GM12878 (cell line): ENCODE results near the gene CFDP1. TPM values are rescaled to one million over a fixed set of nuclear protein-coding genes. Genes with fewer than 3 reads are reported as not detected.

ENCODE experiments used
- ATAC-seq: fragments of 200-7000 bp; cut with Tn5 transposase; 3 replicates; pipeline ENCODE4 v1.9.1; 2020; ENCODE audit warnings: mild to moderate bottlenecking, moderate library complexity
- BruUV-seq: library from RNA; stranded (reverse); fragments of 400-500 nt; replicated peaks from 2 replicates; lab custom pipeline; 2021; lab: Mats Ljungman, UMichigan
- CTCF ChIA-PET: fragments of 300-600 bp; sonication (Branson Sonifier 250); formaldehyde crosslinking; extraction: SDS; loops from one replicate; lab custom pipeline; 2021; ENCODE audit warnings: inconsistent platforms; lab: Yijun Ruan, JAX
- POLR2A ChIA-PET: fragments of 350-600 bp; formaldehyde crosslinking; extraction: SDS; loops from one replicate; lab custom pipeline; 2021; ENCODE audit warnings: inconsistent platforms; lab: Charles Lee
- RAD21 ChIA-PET: fragments of 300-600 bp; sonication (Branson Sonifier 250); formaldehyde crosslinking; loops from one replicate; lab custom pipeline; 2023; ENCODE audit warnings: antibody characterized with exemption; ENCODE audit not compliant: unreplicated experiment; lab: Charles Lee
- SMC1A ChIA-PET: fragments of 300-600 bp; sonication (Branson Sonifier 250); formaldehyde crosslinking; loops from one replicate; lab custom pipeline; 2023; ENCODE audit not compliant: unreplicated experiment, uncharacterized antibody; lab: Charles Lee
- DNase-seq: peaks from one replicate; pipeline ENCODE4 v3.0.0-alpha.2; 2011; ENCODE audit warnings: low read depth, low spot score
- FAIRE-seq: peaks from 3 replicates; lab custom pipeline; 2011; peaks lifted over from hg19 to GRCh38; lab: Jason Lieb, UNC
- H2AFZ ChIP-seq: 2 replicates; pipeline ENCODE4 v1.6.0; 2011; ENCODE audit warnings: low read depth, low read length, control low read depth; ENCODE audit not compliant: control insufficient read depth
- H3K27ac ChIP-seq: 2 replicates; pipeline ENCODE4 v1.5.1; 2011; ENCODE audit warnings: control low read depth; ENCODE audit not compliant: control insufficient read depth, insufficient read depth
- H3K27me3 ChIP-seq, 2 experiments: replicated peaks in 1 of 2; 2 replicates each; pipeline versions ENCODE4 v1.6.0 to v1.6.1; 2011; ENCODE audit warnings: low read length in 1 of 2; ENCODE audit not compliant: control insufficient read depth in 2 of 2, insufficient read depth in 2 of 2
- H3K36me3 ChIP-seq, 2 experiments: 2 replicates each; pipeline ENCODE4 v1.5.1; 2011; ENCODE audit warnings: low read length in 1 of 2; ENCODE audit not compliant: control insufficient read depth in 2 of 2, insufficient read depth in 2 of 2
- H3K4me1 ChIP-seq: 2 replicates; pipeline ENCODE4 v1.6.1; 2011; ENCODE audit warnings: mild to moderate bottlenecking, low read length, moderate library complexity, mixed read lengths; ENCODE audit not compliant: control insufficient read depth, insufficient read depth
- H3K4me2 ChIP-seq: 2 replicates; pipeline ENCODE4 v1.6.0; 2011; ENCODE audit warnings: control low read depth; ENCODE audit not compliant: control insufficient read depth, insufficient read depth
- H3K4me3 ChIP-seq: fragments of 200-600 bp; sonication (generic); 2 replicates; pipeline ENCODE4 v1.5.1; 2016
- H3K79me2 ChIP-seq: 2 replicates; pipeline ENCODE4 v1.6.0; 2011; ENCODE audit warnings: low read length; ENCODE audit not compliant: control insufficient read depth, insufficient read depth
- H3K9ac ChIP-seq: 2 replicates; pipeline ENCODE4 v1.8.0; 2011; ENCODE audit warnings: low read length, control low read depth, mixed read lengths; ENCODE audit not compliant: control insufficient read depth, insufficient read depth
- H3K9me3 ChIP-seq: replicated peaks from 3 replicates; pipeline ENCODE4 v1.5.1; 2011; ENCODE audit warnings: mild to moderate bottlenecking, low read length; ENCODE audit not compliant: control insufficient read depth, insufficient read depth
- H4K20me1 ChIP-seq: 2 replicates; pipeline ENCODE4 v1.6.0; 2011; ENCODE audit not compliant: control insufficient read depth, insufficient read depth
- ATF3 ChIP-seq: IDR thresholded peaks from 2 replicates; pipeline ENCODE4 v1.6.1; 2011; ENCODE audit warnings: low read depth, mild to moderate bottlenecking, low read length, moderate library complexity, borderline replicate concordance; ENCODE audit errors: extremely low read depth
- CBX3 ChIP-seq: fragments of 200-600 bp; sonication (generic); IDR thresholded peaks from 2 replicates; pipeline ENCODE4 v1.6.1; 2016; ENCODE audit warnings: low read depth, borderline replicate concordance
- CREM ChIP-seq: IDR thresholded peaks from 2 replicates; pipeline ENCODE4 v1.6.1; 2014; ENCODE audit warnings: antibody characterized with exemption, low read depth
- E2F4 ChIP-seq: IDR thresholded peaks from 2 replicates; pipeline ENCODE4 v1.6.1; 2012; ENCODE audit warnings: low read depth, low read length, improper control_type of control experiment
- HDAC2 ChIP-seq: fragments of 200-600 bp; sonication (generic); IDR thresholded peaks from 2 replicates; pipeline ENCODE4 v1.6.1; 2017
- IRF3 ChIP-seq: fragments of 450-650 bp; IDR thresholded peaks from 2 replicates; pipeline ENCODE4 v1.6.1; 2014; ENCODE audit warnings: mild to moderate bottlenecking
- IRF4 ChIP-seq: IDR thresholded peaks from 2 replicates; pipeline ENCODE4 v1.6.1; 2011; ENCODE audit warnings: low read depth, low read length
- MEF2A ChIP-seq: IDR thresholded peaks from 2 replicates; pipeline ENCODE4 v1.6.1; 2011; ENCODE audit warnings: low read depth, mild to moderate bottlenecking, low read length, moderate library complexity; ENCODE audit not compliant: insufficient read depth
- MTA2 ChIP-seq: fragments of 450-650 bp; IDR thresholded peaks from 2 replicates; pipeline ENCODE4 v1.6.1; 2016; ENCODE audit warnings: low read depth, mild to moderate bottlenecking, moderate library complexity
- MYB ChIP-seq: fragments of 150-350 bp; IDR thresholded peaks from 2 replicates; pipeline ENCODE4 v1.6.1; 2014; ENCODE audit warnings: mild to moderate bottlenecking, low read depth, low read length, borderline replicate concordance
- NR2C1 ChIP-seq: fragments of 450-650 bp; IDR thresholded peaks from 2 replicates; pipeline ENCODE4 v1.6.1; 2017; ENCODE audit warnings: antibody characterized with exemption, mild to moderate bottlenecking, moderate library complexity
- RELA ChIP-seq: fragments of 450-650 bp; IDR thresholded peaks from 2 replicates; pipeline ENCODE4 v1.8.0; 2014; ENCODE audit warnings: borderline replicate concordance; ENCODE audit not compliant: partially characterized antibody
- SMARCA5 ChIP-seq: fragments of 450-650 bp; IDR thresholded peaks from 2 replicates; pipeline ENCODE4 v1.6.1; 2017; ENCODE audit warnings: mild to moderate bottlenecking
- SPI1 ChIP-seq: IDR thresholded peaks from 2 replicates; pipeline ENCODE4 v1.6.1; 2011; ENCODE audit warnings: low read depth, mild to moderate bottlenecking, low read length, moderate library complexity, borderline replicate concordance; ENCODE audit not compliant: insufficient read depth
- TBL1XR1 ChIP-seq: IDR thresholded peaks from 2 replicates; pipeline ENCODE4 v1.6.1; 2012; ENCODE audit warnings: low read depth, low read length, improper control_type of control experiment
- ZBED1 ChIP-seq: IDR thresholded peaks from 2 replicates; pipeline ENCODE4 v1.6.1; 2016; ENCODE audit warnings: borderline replicate concordance
- ZBTB11 ChIP-seq: fragments of 450-650 bp; formaldehyde crosslinking; IDR thresholded peaks from 2 replicates; pipeline ENCODE4 v1.5.0; 2022; ENCODE audit warnings: mild to moderate bottlenecking, missing genetic modification characterization
- ZSCAN29 ChIP-seq: fragments of 450-650 bp; IDR thresholded peaks from 2 replicates; pipeline ENCODE4 v1.6.1; 2017; ENCODE audit warnings: mild to moderate bottlenecking, moderate library complexity
- ZZZ3 ChIP-seq: IDR thresholded peaks from 2 replicates; pipeline ENCODE4 v1.6.1; 2011; ENCODE audit warnings: low read depth; ENCODE audit not compliant: control insufficient read depth, insufficient read length
- WGBS: methylation state at CpG from one replicate; pipeline ENCODE4 v1.1.6; 2016; ENCODE audit warnings: low lambda C conversion rate; ENCODE audit not compliant: insufficient replicate concordance, insufficient coverage; ENCODE audit errors: missing lambda C conversion rate; 5-methylcytosine and 5-hydroxymethylcytosine counted together
- in situ Hi-C: fragments of 300-500 bp; cut with MboI; formaldehyde crosslinking; loops from 9 replicates; pipeline ENCODE4 v1.14.3; 2018; ENCODE audit warnings: mixed read lengths
- intact Hi-C: fragments of 100-400 bp; cut with micrococcal nuclease; formaldehyde crosslinking; loops from one replicate; pipeline ENCODE4 v1.14.2; 2022; ENCODE audit not compliant: unreplicated experiment
- polyA plus RNA-seq, 11 experiments: library from polyadenylated mRNA; depleted of rRNA in 4 of 11; unstranded in 6 of 11; stranded (reverse) in 5 of 11; fragments of >200 nt; fragmentation: Nextera tagmentation in 4 of 11; fragmentation: Illumina TruSeq in 1 of 11; extraction: Ambion mirVana in 4 of 11; extraction: Trizol in 1 of 11; gene quantifications; 1 replicate in 1 of 11; 2 replicates in 10 of 11; pipeline versions ENCODE4 v1.2.1 to v1.2.3, GENCODE V29; 2011 to 2016; ENCODE audit warnings: inconsistent platforms in 2 of 11, missing spikeins in 2 of 11, low read depth in 1 of 11
- total RNA-seq, 4 experiments: library from RNA; depleted of rRNA in 3 of 4; stranded (reverse); fragments of >200 nt in 3 of 4; fragmentation: Illumina TruSeq in 1 of 4; extraction: Trizol in 1 of 4; gene quantifications; 2 replicates each; pipeline versions ENCODE4 v1.2.1 to v1.2.3, GENCODE V29; 2013 to 2021

The CFDP1 gene
- total and polyA plus RNA-seq, 10 of the 15 experiments (the other 5 are each of a cell fraction or from before 2014, with no cell fraction given) = 22.3 to 64.8 (median 36.7) TPM

- RAD21 ChIA-PET = interaction anchor here (1.0 kb wide), 1 partner anchor 66 kb away, joined by 3 read pairs; no protein-coding TSS in a partner anchor
- no peaks in the 10 kb centered on the region for H3K9me3 ChIP-seq
- intact Hi-C loops = no loop called here
- no peak for TF ChIP-seq MTA2
- no peak for TF ChIP-seq ZBTB11
- no peak for TF ChIP-seq IRF4
- TF ChIP-seq CBX3 = no peak
- no peak for TF ChIP-seq ZSCAN29
- no peak for TF ChIP-seq NR2C1
- no peak for TF ChIP-seq SMARCA5
- TF ChIP-seq ZZZ3 = no peak
- TF ChIP-seq MYB = no peak
- no peak for TF ChIP-seq CREM
- TF ChIP-seq TBL1XR1 = no peak
- TF ChIP-seq SPI1 = no peak
- no peak for TF ChIP-seq IRF3
- TF ChIP-seq MEF2A = no peak
- TF ChIP-seq ATF3 = no peak
- no peak for TF ChIP-seq E2F4
- TF ChIP-seq HDAC2 = no peak
- TF ChIP-seq ZBED1 = no peak
- TF ChIP-seq RELA = no peak
Observed at GRCh38 chr16:75312875-75313274, 120.4 kb downstream of the CFDP1 start.

More at GRCh38 chr16:75312875-75313274, 120.4 kb downstream of the CFDP1 start:
- FAIRE-seq (no peak), ATAC-seq (no peak), DNase-seq (no peak)
- SMC1A ChIA-PET = interaction anchor here (1.4 to 2.1 kb wide), 5 partner anchors 8 to 72 kb away, joined by 3 to 7 read pairs (median 3); no protein-coding TSS in a partner anchor
- Histone ChIP-seq H3K36me3 (no peaks in the 10 kb centered on the region; a peak in 1 of 4 replicates), H2AFZ (no peak overlapping the region), H3K4me2 (no peak overlapping the region), H3K9ac (no peak overlapping the region), H3K4me1 (peaks cover 9% of the 10 kb centered on the region), H3K27ac (no peak overlapping the region), H4K20me1 (no peaks in the 10 kb centered on the region), H3K79me2 (no peaks in the 10 kb centered on the region), H3K27me3 (no peaks in the 10 kb centered on the region), H3K4me3 (no peak overlapping the region)
- in situ Hi-C loops = no loop called here
- 67% methylated on average over 4 of the region's 4 CpGs for WGBS
- CTCF ChIA-PET = interaction anchor here (1.2 to 1.8 kb wide), 6 partner anchors 10 to 78 kb away, joined by 3 to 6 read pairs (median 4); no protein-coding TSS in a partner anchor
- POLR2A ChIA-PET = interaction anchor here (1.2 kb wide), 1 partner anchor 67 kb away, joined by 3 read pairs; no protein-coding TSS in a partner anchor
- no TSS peak for BruUV-seq
